HK-2 (cell line): Measurements from ENCODE around the gene CTNNA2.

Experiments
- DNase-seq: peaks from one replicate; pipeline ENCODE4 v3.0.0-alpha.2; 2018; ENCODE audit not compliant: unreplicated experiment

Gene CTNNA2

DNA sequence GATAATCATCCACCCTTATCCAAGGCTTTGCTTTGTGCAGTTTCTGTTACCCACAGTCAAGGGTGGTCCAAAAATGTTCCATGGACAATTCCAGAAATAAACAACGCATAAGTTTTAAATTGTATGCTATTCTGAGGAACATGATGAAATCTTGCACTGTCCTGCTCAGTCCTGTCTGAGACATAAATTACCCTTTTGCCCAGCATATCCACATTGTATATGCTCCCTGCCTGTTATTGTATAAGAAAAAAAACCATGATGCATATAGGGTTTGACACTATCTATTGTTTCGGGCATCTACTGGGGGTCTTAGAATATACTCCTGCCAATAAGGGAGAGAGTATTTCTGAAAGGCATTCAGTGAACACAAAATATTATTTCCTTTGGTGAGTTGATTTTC is 767.7 kb downstream of the CTNNA2 start:
- no peak for DNase-seq

DNA sequence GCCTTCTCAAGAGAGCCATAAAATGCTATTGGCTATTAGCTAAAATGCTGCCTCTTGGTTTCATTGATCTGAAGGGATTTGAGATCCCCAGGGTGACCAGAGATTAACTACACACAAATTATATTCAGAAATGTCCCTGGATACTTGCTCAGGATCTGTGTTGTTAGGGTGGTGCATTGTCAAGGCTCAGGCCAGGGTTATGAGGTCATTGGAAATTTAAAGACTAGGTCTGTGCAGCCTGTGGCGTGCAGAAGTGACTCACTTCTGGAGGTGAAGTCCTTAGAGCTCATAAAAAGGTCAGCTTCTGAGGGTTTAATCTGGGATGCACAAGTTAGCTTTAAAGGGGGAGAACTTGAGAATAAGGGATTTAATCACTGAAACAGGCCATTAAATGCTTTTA is 768.2 kb downstream of the CTNNA2 start:
- DNase-seq = no peak

DNA sequence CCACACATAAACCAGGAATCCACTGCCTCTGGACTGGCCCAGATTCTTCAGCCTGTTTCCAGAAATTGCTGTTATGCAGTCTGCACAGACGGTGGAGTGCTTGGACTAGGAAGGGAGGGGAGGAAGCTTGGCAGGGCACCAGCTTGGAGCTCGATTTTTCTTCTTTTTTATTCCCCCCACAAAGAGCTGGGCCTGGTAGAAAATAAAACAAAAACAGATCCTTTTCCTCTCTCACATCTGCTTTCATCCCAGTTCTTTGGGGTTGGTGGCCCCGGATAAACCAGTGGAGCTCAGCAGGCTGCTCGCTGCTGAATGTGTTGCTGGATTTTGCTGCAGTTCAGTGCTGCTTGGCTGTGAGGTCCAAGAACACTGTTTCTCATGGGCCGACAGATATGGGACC is 775.7 kb downstream of the CTNNA2 start:
- DNase-seq = no peak

DNA sequence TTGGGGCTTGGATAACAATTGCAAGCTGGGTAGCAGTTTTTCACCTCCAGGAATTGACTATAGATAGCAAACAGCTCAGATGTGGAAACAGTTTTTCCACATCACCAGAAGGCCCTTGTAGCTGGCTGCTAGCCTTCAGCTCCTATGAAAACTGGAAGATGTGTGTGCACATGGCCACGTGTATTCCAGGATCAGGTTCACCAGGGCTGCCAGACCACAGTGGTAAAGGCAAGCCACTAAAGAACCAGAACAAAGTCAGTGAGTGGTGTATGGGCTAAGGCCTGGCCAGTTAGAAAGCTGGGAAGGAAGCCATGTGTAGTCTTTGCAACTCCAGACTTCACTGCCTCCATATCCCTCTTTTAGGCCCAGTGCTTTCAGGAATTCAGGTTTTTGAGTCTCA is 778.8 kb downstream of the CTNNA2 start:
- DNase-seq = no peak

DNA sequence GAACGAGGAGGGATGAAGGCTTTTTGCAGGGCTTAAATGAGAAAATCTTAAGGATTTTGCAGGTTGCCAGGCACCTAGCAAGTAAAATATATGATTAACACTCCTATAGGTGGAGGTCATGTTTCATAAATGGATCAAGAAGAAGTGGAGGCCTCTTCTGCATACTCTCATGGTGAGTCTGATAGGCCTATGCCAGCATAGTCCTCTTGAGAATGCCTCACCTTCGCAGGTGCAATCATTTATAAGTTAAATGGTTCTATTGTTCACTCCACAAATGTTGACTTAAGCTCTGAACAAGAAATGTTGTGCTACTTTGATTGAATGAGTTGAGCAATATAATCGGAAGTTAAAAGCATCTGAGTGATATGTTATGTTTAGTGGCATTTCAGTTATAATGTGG is 779.6 kb downstream of the CTNNA2 start:
- DNase-seq = no peak

DNA sequence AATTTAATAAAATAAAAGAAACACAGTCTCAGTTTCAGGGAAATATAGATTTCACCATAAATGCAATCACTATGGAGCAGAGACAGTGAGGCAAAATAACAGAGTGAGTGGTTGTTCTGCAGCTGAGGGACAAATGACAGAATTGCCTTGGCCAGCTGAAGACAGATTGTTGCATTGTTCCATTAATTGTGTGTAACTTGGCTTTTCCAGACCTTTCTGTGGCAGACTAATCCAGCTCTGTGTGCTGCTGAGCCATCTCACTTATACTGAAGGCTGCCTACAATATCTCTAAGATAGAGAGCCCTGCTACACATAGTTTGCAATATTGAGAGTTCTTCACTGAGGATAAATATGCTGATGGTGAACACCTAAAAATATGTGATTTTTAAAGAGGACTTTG is 780.2 kb downstream of the CTNNA2 start:
- no peak for DNase-seq

DNA sequence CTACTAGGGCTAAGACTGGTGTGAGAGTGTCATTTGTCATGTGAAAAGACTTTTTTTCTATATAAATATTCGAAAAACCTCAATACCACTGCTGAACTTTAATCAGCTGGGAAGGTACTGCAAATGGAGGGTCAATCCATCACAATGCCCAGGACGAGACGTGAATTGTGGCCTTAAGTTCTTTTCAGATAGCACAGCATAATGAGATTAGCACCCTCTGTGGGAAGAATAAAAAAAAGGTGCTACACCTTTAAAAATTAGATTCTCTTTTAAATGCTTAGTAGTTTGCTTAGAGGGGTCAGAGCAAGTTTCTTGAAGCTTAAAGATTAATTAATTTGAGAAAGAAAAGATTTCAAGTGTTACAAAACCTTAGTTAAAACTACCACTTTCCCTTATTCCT is 786.1 kb downstream of the CTNNA2 start:
- no peak for DNase-seq

DNA sequence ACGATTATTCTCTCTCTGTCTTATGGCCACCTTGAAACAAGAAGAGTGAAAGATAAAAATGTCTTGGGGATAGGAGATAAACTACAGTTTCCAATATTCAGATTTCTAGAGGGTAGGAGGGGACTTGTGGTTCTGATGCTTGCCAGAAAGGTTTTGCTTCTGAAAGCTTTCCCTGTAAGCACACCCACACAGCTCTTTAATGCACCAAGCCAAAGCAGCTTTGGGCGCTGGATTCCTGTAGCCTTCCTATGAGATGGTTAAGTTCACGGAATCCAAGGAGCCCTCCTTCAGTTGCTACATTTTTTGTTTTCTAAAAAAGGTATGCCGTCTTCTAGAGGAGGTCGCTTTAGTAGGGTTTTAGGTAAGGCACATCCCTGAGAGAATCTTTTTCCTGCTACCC is 786.8 kb downstream of the CTNNA2 start:
- DNase-seq = no peak

DNA sequence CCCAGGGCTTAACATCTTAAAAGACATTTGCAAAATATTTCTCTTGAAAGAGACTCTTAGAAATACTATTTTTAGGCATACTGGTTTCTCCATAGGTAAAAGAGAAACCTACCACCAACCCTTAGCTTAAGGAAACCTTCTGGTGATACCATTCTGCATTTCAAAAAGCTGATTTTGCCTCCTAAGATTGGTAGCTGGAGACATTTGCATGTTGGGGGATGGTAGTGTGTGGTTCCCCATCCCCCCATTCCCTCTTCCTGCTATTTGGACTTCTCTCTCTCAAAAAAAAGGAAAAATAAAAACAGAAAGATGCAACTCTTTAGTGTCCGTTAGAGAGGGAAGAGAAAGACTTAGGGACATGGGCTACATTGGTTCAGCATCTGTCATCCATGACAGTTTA is 787.5 kb downstream of the CTNNA2 start:
- DNase-seq = no peak

DNA sequence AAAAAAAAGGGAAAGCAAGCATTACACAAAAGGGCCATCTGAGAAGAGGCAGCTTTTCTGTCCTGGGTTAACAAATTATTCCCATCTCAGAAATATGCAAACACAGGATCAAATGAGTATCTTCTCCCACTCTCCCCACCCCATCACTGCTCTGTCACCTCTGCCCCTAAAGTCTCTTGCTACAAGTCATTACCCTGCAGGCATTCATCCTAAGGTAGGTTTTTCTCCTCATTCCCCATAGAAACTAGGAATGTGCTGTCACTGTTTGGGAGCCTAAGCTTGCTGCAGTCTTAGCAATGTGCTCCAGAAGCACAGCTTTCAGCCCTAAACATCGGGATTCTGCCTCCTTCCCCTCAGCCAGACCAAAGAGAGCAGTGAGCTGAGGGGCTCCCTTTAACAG is 788.1 kb downstream of the CTNNA2 start:
- DNase-seq = no peak

DNA sequence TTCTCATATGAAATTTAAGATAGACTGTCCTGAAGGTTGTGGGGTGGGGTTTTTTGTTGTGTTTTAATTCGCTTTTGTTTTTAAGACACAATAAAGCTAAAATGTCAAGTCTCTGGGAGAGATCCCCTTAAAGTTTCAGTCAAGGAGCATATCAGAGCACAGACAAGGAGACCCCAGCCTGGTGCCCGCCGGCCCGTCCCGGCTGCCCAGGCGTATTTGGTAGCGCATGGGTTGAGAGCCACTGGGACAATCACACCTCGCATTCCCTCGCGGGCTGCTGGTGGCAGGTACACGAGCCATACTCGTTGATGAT is 789.1 kb downstream of the CTNNA2 start:
- DNase-seq = no peak

DNA sequence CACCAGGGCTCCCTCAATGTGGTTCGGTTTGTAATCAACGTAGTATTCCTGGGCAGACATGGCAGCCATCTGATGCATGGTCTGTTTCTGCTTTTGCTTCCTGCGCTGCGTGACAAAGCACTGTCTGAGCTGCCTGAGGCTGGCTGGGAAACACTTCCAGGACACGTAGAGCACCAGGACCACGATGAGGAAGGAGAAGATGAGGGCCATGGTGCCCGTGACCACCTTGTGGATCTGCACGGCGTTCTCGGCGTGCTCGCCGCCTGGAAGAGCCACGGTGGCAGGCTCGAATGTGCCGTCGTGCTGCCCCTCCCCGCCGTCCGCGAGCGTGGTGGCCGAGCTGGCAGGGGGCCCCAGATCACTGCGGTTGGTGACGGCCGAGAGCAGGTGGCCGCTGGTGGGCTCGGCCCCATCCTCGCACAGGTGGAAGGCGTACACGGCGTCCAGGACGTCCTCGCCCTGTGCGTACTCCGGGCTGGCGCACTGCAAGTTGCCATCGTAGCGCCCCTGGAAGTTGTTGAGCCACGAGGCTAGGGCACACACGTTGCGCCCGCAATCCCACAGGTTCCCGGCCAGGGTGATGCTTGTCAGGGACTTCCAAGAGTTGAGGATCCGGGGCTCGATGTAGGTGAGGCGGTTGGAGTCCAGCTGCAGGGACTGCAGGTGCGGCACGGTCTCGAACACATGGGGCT is 789.6 kb downstream of the CTNNA2 start:
- no peak for DNase-seq

DNA sequence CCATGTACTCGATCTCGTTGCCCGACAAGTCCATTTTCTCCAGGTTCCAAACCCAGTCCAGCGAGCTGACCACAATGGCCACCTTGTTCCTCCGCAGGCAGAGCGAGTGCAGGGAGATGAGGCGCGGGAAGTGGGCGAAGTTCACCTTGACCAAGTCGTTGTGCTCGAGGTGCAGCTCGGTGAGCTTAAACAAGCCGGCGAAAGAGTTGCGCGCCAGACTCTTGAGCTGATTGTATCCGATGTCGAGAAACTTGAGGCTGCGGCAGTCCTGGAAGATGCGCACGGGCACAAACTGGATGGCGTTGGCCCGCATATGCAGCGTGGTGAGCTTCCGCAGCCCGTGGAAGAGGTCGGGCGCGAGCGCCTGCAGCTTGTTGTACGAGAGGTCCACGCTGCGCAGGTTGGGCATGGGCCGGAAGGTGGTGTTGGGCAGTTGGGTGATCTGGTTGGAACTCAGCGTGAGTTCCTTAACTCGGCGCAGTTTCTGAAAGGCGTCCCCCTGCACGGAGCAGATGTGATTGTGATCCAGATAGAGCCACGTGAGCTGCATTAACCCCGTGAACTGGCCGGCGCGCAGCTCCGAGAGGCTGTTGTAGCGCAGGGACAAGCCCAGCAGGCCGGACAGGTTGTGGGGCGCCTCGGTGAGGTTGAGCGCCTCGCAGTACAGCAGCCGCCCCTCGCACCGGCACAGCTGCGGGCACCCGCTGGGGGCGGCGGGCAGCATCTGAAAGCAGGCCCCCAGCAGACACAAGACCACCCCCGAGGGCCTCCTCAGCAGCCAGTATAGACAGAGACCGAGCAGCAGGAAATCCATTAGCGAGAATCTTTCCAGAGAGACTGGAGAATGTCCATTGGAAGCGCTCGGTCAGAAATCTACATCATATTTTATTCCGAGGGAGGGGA is 790.4 kb downstream of the CTNNA2 start:
- DNase-seq = no peak

DNA sequence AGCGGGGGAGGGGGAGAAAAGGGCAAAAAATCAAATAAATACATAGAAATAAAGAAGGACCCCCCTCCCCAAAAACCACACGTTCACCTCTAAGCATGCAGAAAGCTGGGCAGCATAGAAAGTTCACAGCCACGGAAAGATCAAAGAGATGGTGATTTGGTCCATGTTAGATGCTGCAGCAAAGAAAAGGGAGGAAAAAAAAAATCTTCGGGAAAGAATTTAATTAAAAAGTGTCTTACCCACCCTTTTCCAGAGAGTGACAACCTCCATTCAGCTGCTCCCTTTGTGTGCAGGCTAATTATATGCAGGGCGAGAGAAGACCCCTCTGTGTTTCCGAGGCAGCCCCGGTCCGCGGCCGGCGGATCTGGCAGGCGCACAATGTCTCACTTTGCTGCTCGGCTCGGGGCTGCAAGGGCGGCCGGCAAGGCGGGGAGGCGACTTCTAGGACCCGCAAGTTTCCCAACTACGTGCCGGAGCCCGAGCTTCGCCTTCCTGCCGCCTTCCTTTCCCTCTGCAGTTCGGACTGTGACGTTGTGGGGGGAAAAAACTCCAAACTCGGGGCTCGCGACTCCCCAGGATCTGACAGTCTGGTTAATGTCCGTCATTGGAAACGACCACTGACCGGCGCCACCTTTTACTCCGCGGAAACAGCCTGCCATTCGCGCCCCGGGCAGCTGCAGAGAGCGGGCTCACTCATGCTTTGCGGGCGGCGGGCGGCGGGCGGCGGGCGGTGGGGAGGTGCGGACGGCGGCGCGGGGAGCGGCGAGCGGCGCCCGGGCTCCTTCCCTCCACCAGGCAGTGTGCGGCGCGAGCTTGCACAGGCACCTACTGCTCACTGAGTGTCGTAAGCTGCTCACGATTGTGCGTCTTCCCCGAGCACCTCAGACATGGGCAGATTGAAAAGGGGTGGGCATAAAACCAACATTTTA is 791.3 kb downstream of the CTNNA2 start, which contains the start of gene LRRTM1:
LRRTM1 (minus strand) TSS at position 844 of the 929 bp plus-strand sequence. CDS start 933 bp downstream, outside the sequence.
- peak; percentile 4 for DNase-seq

DNA sequence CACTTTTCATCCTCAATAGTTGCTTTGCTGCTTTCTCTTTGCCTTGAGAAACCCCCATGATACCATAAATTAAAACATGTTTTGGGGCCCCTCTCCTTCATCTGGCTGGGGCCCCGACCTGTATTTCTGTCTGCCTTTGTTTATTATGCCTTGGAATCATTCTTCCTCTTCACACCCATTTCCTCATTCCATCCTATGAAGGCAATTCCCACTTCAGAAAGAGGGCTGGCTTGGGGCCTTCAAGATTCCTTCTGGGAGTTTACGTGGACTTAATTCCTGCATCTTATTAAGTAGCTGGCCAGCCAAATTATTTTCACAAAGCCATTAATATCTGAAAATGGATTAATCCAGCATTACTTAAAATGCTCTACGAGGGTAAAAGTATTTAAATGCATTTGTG is 798.5 kb downstream of the CTNNA2 start:
- no peak for DNase-seq

DNA sequence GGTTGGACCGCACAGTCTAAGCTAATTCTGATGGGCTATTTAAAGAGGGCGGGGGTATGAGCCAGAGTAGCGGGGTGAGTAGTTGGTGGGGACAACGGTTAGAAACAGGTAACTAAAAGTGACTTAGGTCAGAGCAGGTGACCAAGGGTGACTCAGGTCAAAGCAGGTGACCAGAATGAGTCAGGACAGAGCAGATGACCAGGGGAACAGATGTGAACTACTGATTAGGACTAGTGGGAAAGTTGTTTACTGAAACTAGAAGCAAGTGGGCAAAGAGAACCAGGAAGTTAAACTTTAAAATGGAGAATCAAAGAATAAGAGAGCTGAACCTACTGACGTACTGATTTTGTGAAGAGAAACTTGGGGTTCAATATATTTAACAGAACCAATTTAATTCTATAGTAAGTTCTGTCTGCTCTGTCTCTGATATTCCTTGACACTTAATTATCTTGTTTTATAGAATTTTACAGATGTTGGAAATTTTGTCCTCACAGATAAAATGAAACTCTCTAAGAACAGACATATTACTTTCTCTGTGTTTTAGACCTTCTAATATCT is 799.5 kb downstream of the CTNNA2 start:
- no peak for DNase-seq

DNA sequence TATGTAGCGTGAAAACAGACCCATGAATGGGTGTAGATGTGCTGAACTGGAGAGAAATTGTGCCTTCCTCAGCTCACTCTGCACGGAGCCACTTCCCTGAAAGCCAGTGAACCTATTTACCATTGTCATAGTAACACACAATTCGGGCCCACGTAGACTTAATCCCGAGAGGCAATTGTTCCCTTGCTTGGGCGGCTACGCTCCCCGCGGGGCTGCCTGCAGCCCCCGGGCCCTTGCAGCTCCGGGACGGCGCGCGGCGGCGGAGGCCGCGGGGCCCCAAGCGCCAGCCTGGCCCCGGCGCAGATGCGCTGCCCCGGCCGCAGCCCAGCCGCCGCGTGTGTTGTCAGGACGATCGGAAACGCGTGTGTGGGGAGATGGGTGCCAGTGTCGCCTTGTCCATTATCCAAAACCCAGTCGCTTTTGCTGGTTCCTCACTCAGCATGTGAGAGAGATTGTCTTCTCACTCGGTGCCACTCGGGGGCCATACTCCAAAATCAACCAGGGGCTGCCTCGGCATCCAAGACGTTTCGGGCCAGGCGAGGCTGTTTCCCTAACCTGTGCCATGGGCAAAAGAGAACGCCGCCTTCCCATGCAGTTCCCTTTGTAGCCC is 809.6 kb downstream of the CTNNA2 start:
- no peak for DNase-seq

DNA sequence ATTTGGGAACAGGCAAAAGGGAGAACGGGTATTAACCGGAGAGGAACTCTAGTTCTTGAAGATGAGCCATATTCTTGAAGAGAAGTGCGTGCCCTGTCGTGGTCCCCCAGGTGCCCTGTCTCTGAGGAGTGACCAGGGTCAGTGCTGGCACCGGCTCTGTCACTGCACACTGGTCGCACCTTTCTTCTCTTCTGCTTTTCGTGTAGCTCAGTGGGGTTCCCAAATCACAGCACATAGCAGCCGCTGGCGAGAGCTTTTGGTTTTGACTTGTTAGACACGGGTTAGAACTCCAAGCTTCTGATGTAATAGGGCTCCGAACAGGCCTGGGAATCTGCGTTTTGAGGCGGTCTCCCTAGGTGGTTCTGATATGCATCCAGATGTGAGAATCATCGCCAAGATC is 810.1 kb downstream of the CTNNA2 start:
- no peak for DNase-seq

DNA sequence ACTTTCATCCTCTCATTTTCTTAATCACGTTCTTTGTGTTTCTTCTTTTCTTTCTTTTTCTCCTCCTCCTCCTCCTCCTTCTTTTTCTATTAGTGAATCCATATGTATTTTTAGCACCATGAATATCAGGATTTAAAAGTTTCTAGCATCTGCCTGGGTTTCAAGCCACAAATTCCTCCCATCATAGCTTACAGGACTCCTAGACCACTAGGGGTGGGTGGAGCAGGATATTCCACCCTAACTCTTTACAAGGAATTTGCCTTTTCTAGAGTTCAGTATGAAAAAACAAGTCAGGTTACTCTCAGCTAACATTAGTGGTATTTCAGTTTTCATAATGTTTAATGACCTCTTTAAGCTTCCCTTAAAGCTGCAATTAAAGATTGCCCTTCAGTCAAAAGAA is 810.8 kb downstream of the CTNNA2 start:
- DNase-seq = no peak

DNA sequence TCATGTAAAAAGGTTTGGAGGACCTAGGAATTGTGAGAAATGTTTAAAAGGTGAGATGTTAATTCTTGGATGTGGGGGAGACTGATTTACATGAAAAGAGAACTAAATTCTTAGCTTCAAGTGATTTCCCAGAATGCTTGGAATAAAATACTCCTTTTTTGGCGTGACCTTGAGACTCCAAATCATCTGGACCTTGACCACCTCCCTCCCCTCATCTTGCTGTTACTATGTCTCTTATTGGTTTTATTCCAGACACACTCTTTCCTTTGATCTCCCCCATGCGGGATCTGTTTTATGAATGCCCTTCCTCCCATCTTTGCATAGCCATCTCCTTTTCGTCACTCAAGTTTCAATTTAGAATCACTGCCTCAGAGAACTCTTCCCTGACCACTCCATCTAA is 811.7 kb downstream of the CTNNA2 start:
- no peak for DNase-seq

DNA sequence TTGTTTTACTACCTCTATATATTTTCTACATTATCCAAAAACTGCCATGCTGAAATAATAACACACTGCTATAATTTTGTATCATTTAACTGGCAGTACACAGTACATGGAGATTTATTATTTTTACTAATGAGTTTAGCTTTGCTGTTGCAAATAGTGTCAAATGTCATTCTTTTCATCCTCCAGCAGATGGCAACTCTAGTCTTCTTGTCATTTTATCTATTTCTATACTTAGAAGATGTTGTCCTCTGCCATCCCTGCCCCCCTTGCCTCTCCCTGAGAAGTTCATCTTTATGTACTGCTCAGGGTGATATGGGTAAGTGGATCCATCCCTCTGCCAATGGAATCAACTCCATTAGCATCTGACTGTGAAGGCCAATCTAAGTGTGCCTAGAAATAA is 813.4 kb downstream of the CTNNA2 start:
- DNase-seq = no peak

DNA sequence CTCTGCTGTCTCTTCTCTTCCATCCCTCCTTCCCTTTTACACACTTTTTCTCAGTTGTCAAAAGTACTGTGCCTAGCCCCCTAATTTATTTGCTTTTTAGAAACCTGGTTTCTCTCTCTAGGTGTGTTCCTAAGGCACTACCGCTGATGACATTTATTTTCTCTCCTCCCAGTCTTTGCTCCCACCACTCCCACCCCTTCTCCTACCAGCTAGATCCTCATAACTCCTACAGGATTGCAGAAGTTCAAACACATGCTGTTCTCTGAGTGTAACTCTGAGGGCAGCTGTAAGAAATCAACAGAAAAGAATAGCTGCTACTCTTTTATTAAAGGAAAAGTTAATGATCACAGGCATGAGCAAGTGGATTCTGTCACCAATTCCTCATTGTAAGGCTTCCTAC is 814.0 kb downstream of the CTNNA2 start:
- no peak for DNase-seq
